GM21723 (cell line): ENCODE results near the gene SLCO1B1.

ENCODE experiments used
- ATAC-seq: cut with Tn5 transposase; IDR thresholded peaks from one replicate; pipeline ENCODE4 v1.9.1; 2021; ENCODE audit warnings: mild to moderate bottlenecking, moderate library complexity; ENCODE audit not compliant: unreplicated experiment

SLCO1B1 gene

DNA sequence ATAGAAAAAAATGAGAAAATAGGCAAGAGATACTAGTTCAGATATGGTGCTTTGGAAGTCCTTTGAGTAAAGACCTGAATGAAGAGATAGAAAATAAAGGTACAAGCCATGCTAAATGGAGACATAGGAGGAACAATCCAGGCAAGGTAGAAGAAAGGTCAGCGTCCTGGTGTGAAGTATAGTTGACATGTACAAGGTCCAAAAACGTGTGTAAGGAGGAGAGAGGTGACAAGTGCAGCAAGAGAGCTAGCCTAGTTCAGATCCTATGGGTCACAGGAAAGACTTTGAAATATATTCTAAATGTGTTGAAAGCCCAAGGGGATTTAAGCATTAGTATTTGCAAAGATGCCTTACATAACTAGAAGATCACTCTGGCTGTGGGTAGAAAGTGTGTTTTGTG is 88.2 kb downstream of the SLCO1B1 start:
- no peak for ATAC-seq

DNA sequence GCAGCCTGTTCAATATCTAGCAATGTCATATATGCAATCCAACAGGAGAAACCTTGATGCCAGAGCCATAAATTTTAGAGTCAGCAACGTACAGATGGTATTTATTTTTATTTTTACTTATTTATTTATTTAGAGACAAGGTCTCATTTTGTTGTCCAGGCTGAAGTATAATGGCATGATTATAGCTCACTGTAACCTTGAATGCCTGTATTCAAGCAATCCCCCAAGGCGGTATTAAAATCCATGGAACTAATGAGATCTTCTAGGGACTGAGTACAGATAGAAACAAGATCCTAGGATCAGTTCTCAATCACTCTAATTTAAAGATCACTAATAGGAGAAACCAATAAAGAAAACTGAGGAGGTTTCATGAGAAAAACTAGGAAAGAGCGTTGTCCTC is 89.3 kb downstream of the SLCO1B1 start:
- no peak for ATAC-seq

- no peak for ATAC-seq
These were observed 90.1 kb downstream of the SLCO1B1 start for GRCh38 chr12:21221072-21221471.

- ATAC-seq, result no peak
These were observed 90.8 kb downstream of the SLCO1B1 start for GRCh38 chr12:21221778-21222177.

DNA sequence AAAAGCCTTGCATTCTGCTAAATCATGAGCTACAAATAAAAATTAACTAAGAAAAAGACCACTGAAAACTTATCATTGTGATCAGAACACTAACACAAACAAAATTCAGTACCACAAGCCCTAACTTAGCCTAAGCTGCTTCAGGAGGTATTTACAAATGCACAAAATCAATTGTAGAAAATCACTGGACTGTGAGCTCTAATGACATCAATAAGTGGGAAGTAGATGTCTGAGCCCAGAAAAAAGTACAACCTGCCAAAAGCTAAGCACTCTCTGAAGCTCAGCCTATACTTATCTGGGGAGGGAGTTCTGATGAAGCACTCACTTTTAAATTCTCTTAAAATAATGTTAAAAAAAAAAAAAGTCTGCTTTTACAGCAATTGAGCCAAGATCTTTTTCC is 92.9 kb downstream of the SLCO1B1 start:
- no peak for ATAC-seq

- ATAC-seq, result no peak
These were observed 103.4 kb downstream of the SLCO1B1 start for GRCh38 chr12:21234395-21234794.

- no peak for ATAC-seq
These were observed 108.9 kb downstream of the SLCO1B1 start for GRCh38 chr12:21239866-21240265.

DNA sequence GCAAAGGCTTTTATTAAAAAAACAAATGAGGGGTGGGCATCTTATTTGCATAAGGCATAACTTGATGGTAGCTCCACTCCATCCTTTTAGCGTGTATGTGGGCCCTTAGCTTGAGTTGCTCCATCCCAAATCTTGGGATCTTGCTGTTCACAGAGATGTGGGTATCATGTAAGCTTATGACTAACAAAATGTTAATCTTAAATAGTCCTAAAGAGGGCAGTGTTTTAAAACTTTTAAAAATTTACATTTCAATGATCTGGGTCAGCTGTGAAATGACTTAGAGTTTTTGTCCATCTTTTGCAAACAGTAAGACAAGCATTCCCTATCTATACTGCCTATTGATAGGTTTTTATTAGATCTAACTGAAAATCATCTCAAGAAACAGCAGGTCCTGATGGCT is 117.7 kb downstream of the SLCO1B1 start:
- ATAC-seq, result no peak

DNA sequence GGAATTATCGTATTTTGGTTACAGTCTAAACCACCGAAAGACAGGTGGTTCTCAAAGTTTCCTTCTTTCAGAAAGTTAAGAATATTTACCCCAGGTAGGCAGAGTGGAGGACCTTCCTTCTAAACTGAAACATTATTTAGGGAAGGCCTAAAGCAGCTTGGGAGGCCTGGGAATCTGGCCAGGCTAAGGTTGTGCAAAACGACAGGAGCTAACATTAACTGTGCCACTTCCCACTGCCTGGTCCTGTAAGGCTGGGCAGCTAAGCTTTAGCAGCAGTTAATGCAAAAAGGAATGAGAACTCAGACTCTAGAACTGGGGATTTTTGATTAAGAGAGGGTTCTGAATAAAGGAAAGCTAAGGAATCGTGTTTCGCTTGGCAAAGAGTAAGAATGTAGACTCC is 121.1 kb downstream of the SLCO1B1 start:
- no peak for ATAC-seq

GRCh38 chr12:21257172-21257571 is 126.2 kb downstream of the SLCO1B1 start:
- no peak for ATAC-seq

- ATAC-seq, result no peak
These were observed 133.2 kb downstream of the SLCO1B1 start for GRCh38 chr12:21264232-21264631.

- no peak for ATAC-seq
These were observed 134.9 kb downstream of the SLCO1B1 start for GRCh38 chr12:21265932-21266331.

- no peak for ATAC-seq
These were observed 145.8 kb downstream of the SLCO1B1 start for GRCh38 chr12:21276826-21277225.
